Esophagus squamous epithelium (tissue), 5 donors: ENCODE data around the gene PTGDR. TPM values are rescaled to one million over a fixed set of nuclear protein-coding genes. Genes with fewer than 3 reads are reported as not detected.

Experiments used
- DNase-seq: peaks from one replicate; lab custom pipeline; 2025; lab: John Stamatoyannopoulos, UW
- H3K27ac ChIP-seq, 4 donors: fragments of 200-600 bp; sonication (generic); one replicate each; pipeline ENCODE4 v1.5.1; 2016 to 2019; ENCODE audit warnings: mild to moderate bottlenecking in 1 of 4
- H3K27me3 ChIP-seq, 4 donors: fragments of 200-600 bp; sonication (generic); 1 replicate in 3 of 4; 2 replicates in 1 of 4; pipeline versions ENCODE4 v1.5.1 to v1.6.0; 2017 to 2021; ENCODE audit warnings: antibody characterized with exemption in 1 of 4
- H3K36me3 ChIP-seq, 3 donors: fragments of 200-600 bp; sonication (generic); one replicate each; pipeline ENCODE4 v1.5.1; 2016 to 2019
- H3K4me1 ChIP-seq, 3 donors: fragments of 200-600 bp; sonication (generic); one replicate each; pipeline ENCODE4 v1.5.1; 2017 to 2019
- H3K4me3 ChIP-seq, 4 donors: fragments of 200-600 bp; sonication (generic); 1 replicate in 3 of 4; 2 replicates in 1 of 4; pipeline ENCODE4 v1.5.1; 2016 to 2019; ENCODE audit warnings: mild to moderate bottlenecking in 2 of 4, moderate library complexity in 1 of 4
- H3K9me3 ChIP-seq, 3 donors: fragments of 200-600 bp; sonication (generic); one replicate each; pipeline ENCODE4 v1.5.1; 2016 to 2019
- POLR2A ChIP-seq, 4 donors: fragments of 450-650 bp; IDR thresholded peaks; one replicate each; pipeline ENCODE4 v1.6.1; 2017; ENCODE audit warnings: antibody characterized with exemption in 4 of 4, mild to moderate bottlenecking in 4 of 4, moderate library complexity in 3 of 4
- WGBS, 2 donors: methylation state at CpG; one replicate each; pipeline ENCODE4 v1.1.5; 2018; 5-methylcytosine and 5-hydroxymethylcytosine counted together
- intact Hi-C: fragments of 100-400 bp; cut with DNase I; formaldehyde crosslinking; loops from one replicate; pipeline ENCODE4 v1.15.0; 2022
- total RNA-seq, 4 donors: library from RNA; depleted of rRNA; stranded (reverse); fragments of >200 nt; gene quantifications; one replicate each; pipeline ENCODE4 v1.1.0, GENCODE V29; 2016
- TF ChIP-seq, protein P1 (sequence below), 6 experiments: fragments of 450-650 bp in 4 of 6; fragments of 200-600 bp in 2 of 6; sonication (generic) in 2 of 6; IDR thresholded peaks; one replicate each; pipeline ENCODE4 v1.5.1; 2016 to 2019; ENCODE audit warnings: antibody characterized with exemption in 6 of 6, mild to moderate bottlenecking in 4 of 6, moderate library complexity in 4 of 6
- donor health status: DM: yes; HTN: yes; CAD: no.

PTGDR gene
- total RNA-seq, 4 donors from 2014 or later, result 0.57 TPM; not detected in 3

DNA sequence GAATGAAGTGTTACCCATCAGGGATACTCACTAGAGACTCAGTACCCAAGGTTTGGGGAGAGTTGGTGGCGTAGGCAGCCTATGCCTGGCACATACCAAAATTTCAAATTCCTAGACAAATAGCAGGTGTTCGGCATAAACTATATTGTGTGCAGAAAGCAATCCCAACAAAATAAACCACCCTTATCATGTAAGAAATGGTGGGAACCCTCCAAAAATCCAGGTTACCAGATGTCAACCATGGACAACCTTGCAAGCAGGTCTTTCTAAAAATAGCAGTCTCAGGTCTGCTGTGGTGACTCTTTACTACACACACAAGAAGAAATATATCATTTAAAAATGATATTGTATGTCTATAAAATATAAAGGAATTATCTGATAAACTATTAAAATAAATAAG is 28.9 kb downstream of the PTGDR start:
- no peaks in the 10 kb centered on the region for H3K36me3 ChIP-seq
- no peaks in the 10 kb centered on the region for H3K4me1 ChIP-seq
- H3K9me3 ChIP-seq, result no peaks in the 10 kb centered on the region
- no peaks in the 10 kb centered on the region for H3K27me3 ChIP-seq
- 83 to 90% methylated on average over 2 of the region's 2 CpGs for WGBS, 2 donors
- H3K27ac ChIP-seq, result no peak overlapping the region
- no peak for TF ChIP-seq POLR2A (IDR thresholded peaks at IDR 0.05)
- TF ChIP-seq, protein P1, sequence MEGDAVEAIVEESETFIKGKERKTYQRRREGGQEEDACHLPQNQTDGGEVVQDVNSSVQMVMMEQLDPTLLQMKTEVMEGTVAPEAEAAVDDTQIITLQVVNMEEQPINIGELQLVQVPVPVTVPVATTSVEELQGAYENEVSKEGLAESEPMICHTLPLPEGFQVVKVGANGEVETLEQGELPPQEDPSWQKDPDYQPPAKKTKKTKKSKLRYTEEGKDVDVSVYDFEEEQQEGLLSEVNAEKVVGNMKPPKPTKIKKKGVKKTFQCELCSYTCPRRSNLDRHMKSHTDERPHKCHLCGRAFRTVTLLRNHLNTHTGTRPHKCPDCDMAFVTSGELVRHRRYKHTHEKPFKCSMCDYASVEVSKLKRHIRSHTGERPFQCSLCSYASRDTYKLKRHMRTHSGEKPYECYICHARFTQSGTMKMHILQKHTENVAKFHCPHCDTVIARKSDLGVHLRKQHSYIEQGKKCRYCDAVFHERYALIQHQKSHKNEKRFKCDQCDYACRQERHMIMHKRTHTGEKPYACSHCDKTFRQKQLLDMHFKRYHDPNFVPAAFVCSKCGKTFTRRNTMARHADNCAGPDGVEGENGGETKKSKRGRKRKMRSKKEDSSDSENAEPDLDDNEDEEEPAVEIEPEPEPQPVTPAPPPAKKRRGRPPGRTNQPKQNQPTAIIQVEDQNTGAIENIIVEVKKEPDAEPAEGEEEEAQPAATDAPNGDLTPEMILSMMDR (IDR thresholded peaks at IDR 0.05), result no peak
- intact Hi-C loops, result no loop called here
- no peak for DNase-seq
- H3K4me3 ChIP-seq, result no peak overlapping the region

DNA sequence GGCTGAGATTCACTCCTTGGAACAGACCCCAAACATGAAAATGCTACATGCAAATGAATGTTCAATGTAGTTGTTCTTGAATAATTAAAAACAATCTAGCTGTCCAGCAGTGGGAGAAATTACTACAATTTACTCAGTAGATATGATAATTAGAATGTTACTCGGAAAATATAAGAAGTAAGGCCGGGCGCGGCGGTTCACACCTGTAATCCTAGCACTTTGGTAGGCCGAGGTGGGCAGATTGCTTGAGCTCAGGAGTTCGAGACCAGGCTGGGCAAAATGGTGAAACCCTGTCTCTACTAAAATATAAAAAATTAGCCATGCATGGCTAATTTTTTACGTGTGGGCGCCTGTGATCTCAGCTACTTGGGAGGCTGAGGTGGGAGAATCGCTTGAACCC is 31.3 kb downstream of the PTGDR start:
- Histone ChIP-seq H3K4me3 (no peak overlapping the region), H3K9me3 (no peaks in the 10 kb centered on the region), H3K36me3 (no peaks in the 10 kb centered on the region), H3K27me3 (peaks cover 0 to 3% (median 0%) of the 10 kb centered on the region in 4 donors), H3K4me1 (no peaks in the 10 kb centered on the region), H3K27ac (no peak overlapping the region)
- TF ChIP-seq, protein P1 (IDR thresholded peaks at IDR 0.05), result no peak
- WGBS, 2 donors, result 81 to 84% methylated on average over 10 of the region's 10 CpGs
- DNase-seq, result no peak
- intact Hi-C loops, result no loop called here

DNA sequence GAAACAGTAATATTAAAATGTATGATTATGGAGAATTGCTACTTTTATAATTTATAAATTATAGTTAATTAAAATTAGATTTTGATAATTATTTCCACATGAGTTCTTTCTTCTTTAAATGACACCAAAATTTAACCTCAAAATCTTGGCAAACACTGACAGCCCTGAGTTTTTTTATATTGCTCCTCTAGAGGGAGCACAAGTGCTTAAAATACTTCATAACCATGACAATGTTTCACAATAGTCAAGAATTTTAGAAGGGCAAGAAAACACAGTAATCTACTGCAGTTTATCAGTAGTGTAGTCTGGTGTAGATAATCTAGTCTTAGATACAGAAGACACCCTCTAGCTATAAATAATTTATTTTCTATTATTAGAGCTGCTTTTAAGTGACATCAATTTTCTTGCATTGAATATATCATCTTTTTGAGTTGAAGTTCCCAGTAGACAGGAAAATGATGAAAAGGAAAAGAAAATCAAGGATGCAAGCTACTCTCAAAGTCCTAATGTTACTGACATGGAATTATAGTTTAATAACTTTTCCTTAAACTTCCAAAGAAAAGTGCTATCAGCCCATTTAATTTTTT is 32.3 kb downstream of the PTGDR start:
- Histone ChIP-seq H3K4me1 (no peaks in the 10 kb centered on the region), H3K9me3 (no peaks in the 10 kb centered on the region), H3K27ac (no peak overlapping the region), H3K36me3 (no peaks in the 10 kb centered on the region), H3K4me3 (no peak overlapping the region), H3K27me3 (peaks cover 0 to 3% (median 0%) of the 10 kb centered on the region in 4 donors)
- intact Hi-C loops, result loop anchor here (5.0 kb wide), 1 partner anchor 173 kb away; no protein-coding TSS in a partner anchor
- no peak for DNase-seq
- no peak for TF ChIP-seq POLR2A (IDR thresholded peaks at IDR 0.05)
- TF ChIP-seq, protein P1 (IDR thresholded peaks at IDR 0.05), result peak in 5 of 6 experiments; percentile 48 to 71 (median 69)

DNA sequence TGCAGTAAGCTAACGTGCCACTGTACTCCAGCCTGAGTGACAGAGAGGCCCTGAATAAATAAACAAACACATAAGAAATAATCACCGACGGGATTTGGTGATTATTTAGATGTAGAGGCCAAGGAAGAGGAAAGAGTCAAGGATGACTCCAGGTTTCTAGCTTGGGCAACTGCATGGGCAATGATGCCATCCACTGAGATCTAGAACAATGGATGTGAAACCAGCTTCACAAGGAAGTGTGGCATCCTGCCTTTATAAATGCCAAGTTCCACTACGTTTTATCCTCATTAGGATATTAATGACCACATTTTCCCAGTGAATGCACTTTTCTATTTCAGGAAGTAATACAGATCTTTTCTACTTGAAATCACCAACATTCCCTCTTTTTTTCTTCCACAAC is 35.7 kb downstream of the PTGDR start:
- WGBS, 2 donors, result 49 to 70% methylated on average over 4 of the region's 4 CpGs
- Histone ChIP-seq H3K27me3 (peaks cover 0 to 3% (median 0%) of the 10 kb centered on the region in 4 donors), H3K9me3 (no peaks in the 10 kb centered on the region), H3K36me3 (no peaks in the 10 kb centered on the region), H3K4me1 (no peaks in the 10 kb centered on the region), H3K4me3 (no peak overlapping the region), H3K27ac (no peak overlapping the region)
- TF ChIP-seq, protein P1 (IDR thresholded peaks at IDR 0.05), result no peak
- TF ChIP-seq POLR2A (IDR thresholded peaks at IDR 0.05), result no peak
- intact Hi-C loops, result loop anchor here (5.0 kb wide), 1 partner anchor 169 kb away; no protein-coding TSS in a partner anchor
- no peak for DNase-seq

DNA sequence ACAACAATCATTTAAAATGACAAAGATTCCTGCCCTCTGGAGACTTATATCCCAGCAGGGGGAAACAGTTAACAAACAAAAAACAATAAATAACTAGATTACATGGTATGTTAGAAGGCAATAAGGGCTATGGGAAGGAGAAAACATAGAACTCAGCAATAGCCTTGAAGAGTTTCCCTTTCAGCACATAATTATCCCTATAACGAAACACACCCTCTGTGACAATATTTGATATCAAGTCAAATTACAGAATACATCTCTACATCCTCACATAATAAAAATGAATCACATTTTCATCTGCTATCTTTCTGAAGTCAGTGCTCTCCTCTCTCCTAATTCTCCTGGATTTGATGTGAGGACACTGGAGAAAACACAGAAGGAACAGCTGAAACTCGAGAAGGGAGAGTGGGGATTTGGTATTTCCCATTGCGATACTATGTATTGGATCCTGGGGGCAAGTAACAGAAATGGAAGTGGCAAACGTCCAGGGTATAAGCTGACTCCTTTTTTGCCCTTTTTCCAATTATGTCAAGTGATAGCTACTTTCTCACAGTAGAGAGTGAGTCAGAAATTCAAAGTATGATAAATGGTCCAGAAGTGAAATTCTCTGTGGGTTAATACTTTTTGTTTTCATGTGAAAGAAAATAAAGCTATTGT is 36.9 kb downstream of the PTGDR start:
- TF ChIP-seq POLR2A (IDR thresholded peaks at IDR 0.05), result no peak
- TF ChIP-seq, protein P1 (IDR thresholded peaks at IDR 0.05), result no peak
- no peaks in the 10 kb centered on the region for H3K4me1 ChIP-seq
- no peak overlapping the region for H3K27ac ChIP-seq
- no peak for DNase-seq
- H3K4me3 ChIP-seq, result no peak overlapping the region
- intact Hi-C loops, result loop anchor here (5.0 kb wide), 1 partner anchor 168 kb away; no protein-coding TSS in a partner anchor
- H3K9me3 ChIP-seq, result no peaks in the 10 kb centered on the region
- WGBS, 2 donors, result 64 to 66% methylated on average over 4 of the region's 4 CpGs
- peaks cover 0 to 9% (median 0%) of the 10 kb centered on the region in 4 donors for H3K27me3 ChIP-seq
- H3K36me3 ChIP-seq, result no peaks in the 10 kb centered on the region
